GM18502 (cell line): ENCODE results near the gene VRK2.
"Not testable (repeated sequence)": the region's sequence is repeated elsewhere in the genome, so short reads cannot be mapped to it uniquely, and the experiment has no call there.

Experiments
- ATAC-seq: cut with Tn5 transposase; IDR thresholded peaks from one replicate; pipeline ENCODE4 v1.9.1; 2021; ENCODE audit warnings: mild to moderate bottlenecking; ENCODE audit not compliant: unreplicated experiment, poor library complexity

The VRK2 gene

GRCh38 chr2:58156780-58157179, 110.2 kb downstream of the VRK2 start:
- no peak for ATAC-seq

- ATAC-seq = no peak
Measured at GRCh38 chr2:58157754-58158153, 111.1 kb downstream of the VRK2 start.

GRCh38 chr2:58158481-58158880, 111.9 kb downstream of the VRK2 start:
- no peak for ATAC-seq

DNA sequence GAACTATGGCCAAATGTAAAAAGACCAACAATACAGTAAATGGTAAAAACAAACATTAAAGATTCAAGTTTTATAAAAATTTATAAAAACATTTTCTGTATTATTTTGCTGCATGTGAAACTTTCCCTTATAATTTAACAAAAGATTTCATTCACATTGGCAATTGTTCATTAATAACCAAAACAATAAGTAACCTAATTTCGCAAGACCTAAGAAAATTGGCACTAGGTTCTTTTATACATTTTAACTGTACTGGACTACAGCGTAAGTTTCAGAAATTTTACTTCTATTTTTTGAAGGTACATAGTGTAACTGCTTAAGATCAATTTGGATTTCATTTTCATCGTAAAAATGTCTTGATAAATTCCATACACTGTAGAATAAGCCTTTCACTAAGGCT, 117.3 kb downstream of the VRK2 start:
- ATAC-seq = no peak

GRCh38 chr2:58168130-58168529, 121.5 kb downstream of the VRK2 start:
- not testable (repeated sequence) for ATAC-seq

GRCh38 chr2:58169845-58170244, 123.2 kb downstream of the VRK2 start:
- ATAC-seq = not testable (repeated sequence)

DNA sequence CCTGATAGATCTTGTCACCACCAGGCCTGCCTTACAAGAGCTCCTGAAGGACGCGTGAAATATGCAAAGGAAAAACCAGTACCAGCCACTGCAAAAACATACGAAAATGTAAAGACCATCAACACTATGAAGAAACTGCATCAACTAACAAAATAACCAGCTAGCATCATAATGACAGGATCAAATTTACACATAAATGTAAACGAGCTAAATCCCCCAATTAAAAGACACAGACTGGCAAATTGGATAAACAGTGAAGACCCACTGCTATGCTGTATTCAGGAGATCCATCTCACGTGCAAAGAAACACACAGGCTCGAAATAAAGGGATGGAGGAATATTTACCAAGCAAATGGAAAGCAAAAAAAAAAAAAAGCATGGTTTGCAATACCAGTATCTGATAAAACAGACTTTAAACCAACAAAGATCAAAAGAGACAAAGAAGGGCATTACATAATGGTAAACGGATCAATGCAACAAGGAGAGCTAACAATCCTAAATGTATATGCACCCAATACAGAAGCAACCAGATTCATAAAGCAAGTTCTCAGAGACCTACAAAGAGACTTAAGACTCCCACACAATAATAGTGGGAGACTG, 123.8 kb downstream of the VRK2 start:
- ATAC-seq = not testable (repeated sequence)

DNA sequence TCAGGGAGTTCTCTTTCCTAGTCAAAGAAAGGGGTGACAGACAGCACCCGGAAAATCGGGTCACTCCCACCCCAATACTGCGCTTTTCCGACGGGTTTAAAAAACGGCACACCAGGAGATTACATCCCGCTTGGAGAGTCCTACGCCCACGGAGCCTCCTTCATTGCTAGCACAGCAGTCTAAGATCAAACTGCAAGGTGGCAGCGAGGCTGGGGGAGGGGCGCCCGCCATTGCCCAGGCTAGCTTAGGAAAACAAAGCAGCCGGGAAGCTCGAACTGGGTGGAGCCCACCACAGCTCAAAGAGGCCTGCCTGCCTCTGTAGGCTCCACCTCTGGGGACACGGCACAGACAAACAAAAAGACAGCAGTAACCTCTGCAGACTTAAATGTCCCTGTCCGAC, 125.2 kb downstream of the VRK2 start:
- ATAC-seq = not testable (repeated sequence)

- ATAC-seq = not testable (repeated sequence)
Measured at GRCh38 chr2:58177187-58177586, 130.6 kb downstream of the VRK2 start.

- not testable (repeated sequence) for ATAC-seq
Measured at GRCh38 chr2:58180175-58180574, 133.6 kb downstream of the VRK2 start.

DNA sequence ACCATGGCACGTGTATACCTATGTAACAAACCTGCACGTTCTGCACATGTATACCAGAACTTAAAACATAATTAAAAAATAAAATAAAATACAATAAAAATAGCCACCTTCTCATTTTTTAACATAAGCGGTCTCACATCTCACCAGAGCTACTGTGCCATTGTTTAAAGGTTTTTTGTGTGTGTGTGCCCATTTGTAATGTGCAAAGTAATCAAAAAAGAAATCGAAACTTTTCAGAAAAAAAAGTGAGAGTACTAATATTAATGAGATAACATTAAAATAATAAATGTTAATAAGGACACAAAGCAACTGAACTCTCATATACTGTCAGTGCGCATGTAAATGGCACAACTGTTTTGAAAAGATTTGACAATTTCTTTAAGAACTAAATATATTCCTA, 134.0 kb downstream of the VRK2 start:
- no peak for ATAC-seq

DNA sequence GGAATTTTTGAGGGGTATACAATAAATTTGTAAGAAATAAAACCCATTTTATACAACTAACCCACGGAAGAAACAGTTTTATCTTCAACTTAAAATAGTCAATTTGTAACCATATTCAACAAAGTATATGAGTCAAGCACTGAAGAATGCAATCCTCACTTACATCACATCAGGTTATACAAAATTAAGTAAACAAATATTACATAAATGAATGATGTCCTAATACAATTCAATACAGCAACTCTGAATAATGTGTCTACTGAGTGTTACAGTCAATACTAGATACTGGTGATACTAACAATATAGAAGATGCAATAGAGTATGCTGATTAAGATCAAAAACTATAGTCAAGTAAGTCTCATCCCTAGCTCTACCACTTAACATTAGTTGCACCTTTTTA, 135.9 kb downstream of the VRK2 start:
- ATAC-seq = no peak

DNA sequence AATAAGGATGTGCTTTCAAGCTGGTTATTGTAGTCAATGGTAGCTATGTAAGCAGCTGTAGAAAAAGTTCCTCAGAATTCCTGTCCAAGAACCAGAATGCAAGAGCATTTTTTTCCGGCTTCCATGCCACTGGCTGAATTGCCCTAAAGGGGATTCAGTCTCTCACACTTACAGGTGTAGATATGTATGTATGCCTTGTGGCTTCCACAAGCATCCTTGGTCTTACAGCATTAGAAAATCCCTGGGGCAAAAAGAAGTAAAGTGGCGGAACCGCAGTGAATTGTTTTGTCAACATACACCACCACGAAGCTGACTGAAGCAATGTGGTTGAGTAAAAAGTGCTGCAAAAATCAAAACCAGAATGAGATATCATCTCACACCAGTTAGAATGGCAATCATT, 139.9 kb downstream of the VRK2 start:
- no peak for ATAC-seq

- not testable (repeated sequence) for ATAC-seq
Measured at GRCh38 chr2:58187022-58187421, 140.4 kb downstream of the VRK2 start.

DNA sequence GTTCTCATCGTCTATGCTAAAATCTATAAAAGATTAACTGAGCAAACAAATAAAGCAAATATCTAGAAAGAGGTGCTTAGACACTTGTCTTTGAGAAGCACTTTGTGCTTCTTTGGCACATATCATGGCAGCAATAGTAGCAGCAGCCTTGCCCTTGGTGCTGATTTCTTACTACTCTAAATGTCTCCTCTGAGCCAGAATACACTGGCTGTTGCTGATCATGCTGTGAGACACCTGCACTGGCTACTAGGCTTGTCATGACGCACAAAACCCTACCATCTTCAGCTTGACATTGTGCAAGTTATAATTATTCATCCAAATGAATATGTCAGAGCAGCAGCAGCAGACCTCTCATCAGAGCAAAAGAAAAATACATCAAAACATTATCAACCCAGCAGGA, 147.9 kb downstream of the VRK2 start:
- ATAC-seq = no peak

DNA sequence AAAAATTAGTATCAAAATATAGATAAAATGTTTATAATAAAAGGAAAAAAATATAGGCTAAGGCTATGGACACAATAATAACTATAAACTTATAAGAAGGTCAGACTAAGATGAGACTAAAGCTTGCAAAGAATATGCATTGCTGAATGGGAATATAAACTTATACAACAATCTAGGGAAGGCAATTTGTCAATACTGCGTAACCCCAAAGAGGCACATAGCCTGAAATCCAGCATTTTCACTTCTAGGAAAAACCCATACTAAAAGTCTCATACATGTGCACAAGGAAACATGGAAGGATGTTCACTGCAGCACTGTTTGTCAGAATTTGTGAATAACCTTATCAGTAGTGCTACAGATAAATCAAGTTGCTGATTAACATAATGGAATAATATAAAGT, 149.1 kb downstream of the VRK2 start:
- no peak for ATAC-seq

- ATAC-seq = no peak
Measured at GRCh38 chr2:58197894-58198293, 151.3 kb downstream of the VRK2 start.

DNA sequence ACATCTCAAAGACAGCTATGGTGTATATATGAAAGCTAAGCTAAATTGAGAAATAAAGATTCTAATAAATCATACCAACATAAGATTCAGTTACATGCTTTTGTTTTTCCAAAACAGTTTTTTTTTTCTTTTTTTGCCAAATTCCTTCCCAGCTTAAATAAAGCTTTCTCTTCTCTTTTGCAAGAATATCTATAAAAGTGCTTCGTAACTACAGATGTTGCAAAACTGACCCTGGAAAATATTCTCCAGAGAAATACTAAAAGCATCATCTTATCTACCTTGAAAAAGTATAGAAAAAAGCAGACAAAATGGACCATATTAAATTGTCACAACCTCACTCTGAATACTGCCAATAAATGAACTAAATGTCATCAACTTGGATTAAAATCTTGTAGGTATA, 155.8 kb downstream of the VRK2 start:
- ATAC-seq = no peak

DNA sequence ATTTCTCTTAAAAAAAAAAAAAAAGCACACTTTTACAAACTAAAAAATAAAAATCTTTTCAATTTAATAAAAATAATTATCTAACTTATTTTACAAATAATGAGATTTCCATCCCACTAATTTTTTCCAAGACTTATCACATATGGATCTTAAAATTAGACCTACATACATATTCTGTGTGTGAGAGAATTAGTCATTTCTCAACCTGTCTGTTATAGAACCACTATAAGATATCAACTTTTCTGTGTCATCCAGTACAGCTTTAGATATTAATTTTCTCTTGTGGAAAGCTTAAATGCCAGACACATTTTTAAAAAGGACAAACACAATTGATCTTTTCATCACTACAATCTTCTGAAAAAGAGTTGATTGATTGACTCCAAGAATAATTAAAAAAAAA, 156.4 kb downstream of the VRK2 start:
- peak; percentile 48 for ATAC-seq

DNA sequence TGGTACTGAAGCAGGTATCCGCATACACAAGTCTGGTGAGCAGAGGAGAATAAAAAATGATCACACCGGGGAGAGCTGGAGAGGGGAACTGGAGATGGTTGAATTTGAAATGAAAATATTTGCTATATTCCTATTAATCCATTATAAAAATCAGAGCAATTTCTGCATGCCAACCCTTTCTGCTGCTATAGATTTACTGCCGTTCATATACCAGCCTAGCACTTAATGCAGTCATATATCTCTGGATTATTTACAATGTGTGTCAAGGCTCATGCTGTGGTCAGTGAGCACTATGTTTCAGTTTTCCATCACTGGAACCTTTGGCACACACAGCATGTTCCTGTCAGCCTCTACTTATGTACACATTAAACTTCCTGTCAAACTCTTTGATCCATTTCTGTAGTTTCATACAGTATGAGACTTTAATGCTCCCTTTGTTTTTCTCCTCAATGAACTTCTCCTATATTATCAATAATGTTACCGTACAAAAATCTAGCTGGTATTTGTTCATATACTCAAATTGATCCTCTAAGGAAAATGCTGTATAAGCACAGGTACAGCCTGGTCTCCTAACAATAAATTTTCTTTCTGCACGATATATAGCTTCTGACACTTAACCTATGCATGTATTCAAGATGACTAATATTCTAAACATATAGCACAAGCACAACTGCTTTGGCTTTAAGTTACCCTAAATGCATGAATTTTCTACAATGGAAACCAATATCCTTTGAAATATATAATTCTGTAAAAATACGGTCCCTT, 157.8 kb downstream of the VRK2 start:
- ATAC-seq = no peak

- no peak for ATAC-seq
Measured at GRCh38 chr2:58206785-58207184, 160.2 kb downstream of the VRK2 start.

- ATAC-seq = no peak
Measured at GRCh38 chr2:58207189-58207588, 160.6 kb downstream of the VRK2 start.
